Muscle of arm (tissue), 12 donors: ENCODE data around the gene TARS3. TPM values are rescaled to one million over a fixed set of nuclear protein-coding genes. Genes with fewer than 3 reads are reported as not detected.
A peak's percentile ranks its signal among the peaks of the same experiment; 100 is the strongest.
"Not testable (repeated sequence)": the region's sequence is repeated elsewhere in the genome, so short reads cannot be mapped to it uniquely, and the experiment has no call there.

Experiments used
- DNase-seq: peaks from one replicate; pipeline ENCODE4 v3.0.0-alpha.2; 2013
- polyA plus RNA-seq, 12 donors: library from polyadenylated mRNA; unstranded; fragments of 120-200 nt; gene quantifications; one replicate each; pipeline ENCODE4 v1.2.1, GENCODE V29; 2013; ENCODE audit not compliant: insufficient read length in 12 of 12

Gene TARS3
- polyA plus RNA-seq, 12 donors, result 16.4 to 34.5 (median 23.0) TPM; not detected in 1

GRCh38 chr15:101657968-101658784 lies 66.1 kb downstream of the TARS3 start:
- DNase-seq, result no peak

DNA sequence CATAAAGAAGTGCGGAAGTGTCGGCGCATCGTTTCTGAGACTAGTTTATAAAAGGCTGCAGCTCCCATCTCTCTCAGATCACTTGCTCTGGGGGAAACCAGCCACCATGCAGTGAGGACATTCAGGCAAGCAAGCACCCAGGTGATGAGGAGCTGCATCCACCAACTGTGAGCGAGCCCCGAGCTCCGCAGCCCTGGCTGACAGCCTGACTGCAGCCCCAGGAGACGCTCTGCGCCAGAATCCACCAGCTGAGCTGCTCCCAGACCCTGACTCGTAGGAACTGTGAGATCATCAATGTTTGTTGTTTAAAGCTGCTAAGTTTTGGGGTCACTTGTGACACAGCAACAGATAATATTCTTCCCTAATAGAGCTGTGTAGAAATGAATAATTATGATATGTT lies 67.1 kb downstream of the TARS3 start:
- DNase-seq, result no peak

GRCh38 chr15:101654624-101655337 lies 69.5 kb downstream of the TARS3 start:
- not testable (repeated sequence) for DNase-seq

DNA sequence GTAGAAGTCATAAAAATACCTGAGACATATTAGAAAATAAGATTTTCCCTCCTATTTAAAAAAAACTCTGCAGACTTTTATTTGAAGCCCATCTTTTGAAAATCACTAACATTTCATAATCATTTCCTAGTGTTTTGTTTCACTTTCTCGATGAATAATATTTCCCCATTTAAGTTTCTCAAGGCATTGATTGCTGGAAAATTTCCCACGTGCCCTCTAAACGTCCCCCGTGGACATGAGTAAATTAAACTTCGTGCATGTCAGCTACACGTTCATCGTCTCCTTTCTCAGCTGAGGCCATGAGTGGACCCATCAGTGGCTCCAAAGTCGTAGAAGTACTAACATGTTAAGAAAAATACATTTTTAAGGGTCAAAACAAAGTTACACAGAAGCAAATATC lies 70.1 kb downstream of the TARS3 start:
- no peak for DNase-seq

- no peak for DNase-seq
These were observed 71.4 kb downstream of the TARS3 start for GRCh38 chr15:101652786-101653430.

- peak; percentile 96 for DNase-seq
These were observed 72.0 kb downstream of the TARS3 start, which contains the start of gene TM2D3 for GRCh38 chr15:101652098-101652785. Gene TM2D3, minus strand, starts transcription at chr15:101652381. Its CDS starts 20 bp downstream, at chr15:101652361.

GRCh38 chr15:101651554-101652097 lies 72.6 kb downstream of the TARS3 start:
- DNase-seq, result peak; percentile 54

GRCh38 chr15:101650145-101650544 lies 74.1 kb downstream of the TARS3 start:
- DNase-seq, result no peak

DNA sequence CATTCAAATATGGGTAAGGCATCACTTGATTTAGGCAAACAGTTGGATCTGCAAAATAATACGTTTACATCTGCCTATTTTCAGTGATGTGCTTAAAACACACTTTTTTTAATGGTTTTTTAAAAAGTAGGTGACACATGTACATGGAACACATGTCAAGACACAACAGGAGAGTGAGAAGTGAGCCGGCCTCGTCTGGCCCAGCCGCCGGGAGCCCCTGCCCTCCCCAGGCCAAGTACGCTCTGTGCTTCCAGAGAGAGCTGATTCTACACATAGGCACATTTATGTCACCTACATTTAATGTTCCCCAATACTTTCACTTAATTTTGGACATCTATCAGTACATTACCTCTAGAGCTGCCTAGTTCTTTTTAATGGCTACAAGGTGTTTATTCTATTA lies 75.9 kb downstream of the TARS3 start:
- DNase-seq, result no peak

- DNase-seq, result no peak
These were observed 77.0 kb downstream of the TARS3 start for GRCh38 chr15:101647251-101647650.

- DNase-seq, result no peak
These were observed 77.6 kb downstream of the TARS3 start for GRCh38 chr15:101646672-101647071.

DNA sequence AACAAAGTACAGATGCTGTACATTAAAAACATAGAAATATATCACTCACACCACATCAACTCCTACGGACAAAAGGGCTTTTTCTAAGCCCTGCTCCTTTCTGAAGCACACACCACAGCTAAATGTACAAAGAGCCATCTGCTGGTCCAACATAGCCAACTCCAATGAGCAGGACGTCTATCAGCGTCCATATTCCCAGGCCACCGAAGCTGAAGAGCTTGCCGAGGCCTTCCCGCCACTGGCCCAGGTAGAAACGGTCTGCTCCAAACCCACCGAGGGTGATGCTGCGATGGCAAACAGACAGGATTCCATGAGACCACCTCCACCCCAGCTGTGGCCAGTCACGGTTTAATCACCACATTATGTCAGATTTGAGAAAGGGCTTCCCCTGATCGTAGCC lies 81.9 kb downstream of the TARS3 start:
- DNase-seq, result no peak

DNA sequence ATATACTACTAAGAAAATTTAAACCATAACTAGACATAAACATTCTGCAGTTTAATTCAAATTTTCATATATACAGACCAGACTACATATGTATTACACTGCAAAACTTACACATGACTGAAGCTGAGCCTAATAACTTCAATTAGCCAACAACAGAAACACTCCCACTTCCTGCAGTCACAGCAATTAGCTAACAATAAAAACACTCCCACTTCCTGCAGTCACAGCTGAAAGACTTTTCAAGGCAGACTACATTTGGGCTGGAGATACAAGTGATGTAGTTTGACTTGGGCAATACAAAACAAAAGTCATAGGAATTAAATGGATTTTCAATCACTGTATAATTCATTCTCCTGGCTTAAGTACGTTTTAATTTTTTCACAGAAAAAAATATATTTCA lies 82.4 kb downstream of the TARS3 start:
- DNase-seq, result no peak

DNA sequence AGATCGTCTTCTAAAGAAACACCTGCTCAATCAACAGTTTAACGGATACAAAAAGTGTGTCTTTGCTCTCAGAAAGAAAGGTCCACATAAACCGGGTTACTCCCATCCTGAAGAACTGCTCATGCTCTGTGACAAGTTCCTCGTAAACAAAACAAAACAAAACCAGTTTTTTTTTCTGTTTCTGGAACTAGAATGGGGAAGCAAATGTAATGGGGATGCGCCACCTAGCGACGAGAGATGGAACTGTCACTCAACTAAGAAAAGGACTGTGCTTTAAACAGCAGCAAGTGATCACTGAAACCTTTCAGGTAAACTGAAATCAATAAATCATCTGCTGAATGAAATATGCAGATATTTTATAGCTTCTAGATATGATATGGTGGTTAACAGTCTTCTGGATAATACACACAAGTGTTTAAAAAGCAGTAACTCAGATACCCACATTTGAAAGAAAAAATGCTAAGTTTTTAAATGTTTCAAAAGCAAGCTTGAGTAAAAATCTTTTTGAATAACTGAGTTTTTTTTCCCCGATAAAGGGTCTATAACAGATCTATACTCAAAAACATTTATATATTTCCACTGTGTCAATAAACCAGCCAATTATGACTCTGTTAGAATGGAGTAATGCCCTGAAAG lies 83.0 kb downstream of the TARS3 start:
- DNase-seq, result peak; percentile 82

- DNase-seq, result no peak
These were observed 84.6 kb downstream of the TARS3 start for GRCh38 chr15:101639667-101640066.

GRCh38 chr15:101637919-101638318 lies 86.4 kb downstream of the TARS3 start:
- DNase-seq, result no peak

GRCh38 chr15:101637516-101637915 lies 86.8 kb downstream of the TARS3 start:
- no peak for DNase-seq

DNA sequence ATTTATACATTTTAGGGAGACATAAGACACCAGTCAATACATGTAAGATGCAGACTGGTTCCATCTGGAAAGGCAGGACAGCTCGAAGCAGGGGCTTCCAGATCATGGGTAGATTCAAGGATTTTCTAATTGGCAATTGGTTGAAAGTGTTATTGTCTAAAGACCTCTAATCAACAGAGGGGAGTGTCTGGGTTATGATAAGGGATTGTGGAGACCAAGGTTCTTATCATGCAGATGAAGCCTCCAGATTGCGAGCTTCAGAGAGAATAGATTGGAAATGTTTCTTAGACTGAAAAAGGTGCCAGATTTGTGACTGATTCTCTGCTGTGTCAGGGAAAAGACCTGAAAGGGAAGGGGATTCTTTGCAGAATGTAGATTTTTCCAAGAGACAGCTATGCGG lies 87.2 kb downstream of the TARS3 start:
- no peak for DNase-seq

- DNase-seq, result no peak
These were observed 88.1 kb downstream of the TARS3 start for GRCh38 chr15:101635944-101636727.

GRCh38 chr15:101633356-101633755 lies 90.9 kb downstream of the TARS3 start:
- DNase-seq, result no peak
